NCI-H524 treated with DMSO at 0.1 percent for 48 hours (cell line): Measurements from ENCODE around the gene RRN3.
"Not testable (repeated sequence)": the region's sequence is repeated elsewhere in the genome, so short reads cannot be mapped to it uniquely, and the experiment has no call there.

Experiments used
- DNase-seq: peaks from one replicate; lab custom pipeline; 2025; lab: John Stamatoyannopoulos, UW

RRN3 gene

DNA sequence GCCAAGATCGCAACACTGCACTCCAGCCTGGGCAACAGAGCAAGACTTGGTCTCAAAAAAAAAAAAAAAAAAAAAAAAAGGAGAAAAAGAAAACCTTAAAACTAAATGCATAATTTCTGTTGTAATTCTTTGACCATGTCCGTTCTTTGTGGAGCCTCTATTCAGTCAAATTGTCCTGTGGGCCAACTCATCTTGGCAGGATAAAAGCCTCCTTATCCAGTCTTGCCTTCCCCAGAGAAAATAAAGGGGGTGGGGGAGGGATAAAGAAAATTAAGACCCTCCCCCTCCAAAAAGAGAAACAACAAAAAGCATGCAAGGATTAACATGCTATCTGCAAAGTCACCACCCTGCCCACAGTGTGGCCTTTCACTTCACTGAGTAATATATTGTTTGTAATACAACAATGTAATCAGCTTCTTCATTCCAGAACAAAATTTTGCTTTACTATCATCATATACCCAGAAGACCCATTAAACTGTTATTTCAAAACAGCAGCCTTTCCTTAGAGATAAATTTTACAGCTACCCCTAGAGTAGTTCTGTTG is 5.4 kb upstream of the RRN3 start:
- DNase-seq: not testable (repeated sequence)

DNA sequence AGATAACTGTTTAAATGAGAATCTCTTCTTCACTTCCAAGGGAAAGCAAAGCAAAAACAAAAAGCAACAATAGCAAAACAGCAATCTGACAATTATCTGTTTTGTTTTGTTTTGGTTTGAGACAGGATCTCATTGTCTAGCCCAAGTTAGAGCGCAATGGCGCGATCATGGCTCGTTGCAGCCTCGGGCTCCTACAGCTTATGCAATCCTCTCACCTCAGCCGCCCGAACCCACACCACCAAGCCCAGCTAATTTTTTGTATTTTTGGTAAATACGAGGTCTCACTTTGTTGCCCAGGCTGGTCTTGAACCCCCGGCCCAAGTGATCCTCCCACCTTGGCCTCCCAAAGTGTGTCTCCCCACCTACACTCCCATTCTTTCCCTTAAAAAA is 2.5 kb upstream of the RRN3 start:
- DNase-seq: not testable (repeated sequence)

DNA sequence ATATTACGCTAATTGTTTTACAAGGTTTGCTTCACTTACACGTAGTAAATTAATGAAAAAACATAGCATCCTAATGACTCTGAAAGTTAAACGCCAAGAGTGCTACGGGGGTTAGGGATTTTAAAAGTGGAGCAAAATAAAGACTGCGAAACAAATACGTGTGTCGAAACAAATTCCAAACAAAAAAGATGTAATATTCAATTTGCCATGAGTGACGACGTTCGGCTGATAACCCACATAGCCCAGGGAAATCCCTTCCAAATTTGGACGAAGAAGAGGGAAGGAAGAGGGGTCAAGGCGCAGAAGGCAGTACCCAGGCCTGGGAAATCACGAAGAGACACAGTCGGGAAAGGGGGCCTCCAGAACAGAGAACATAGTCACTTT is 509 bp downstream of the RRN3 start:
- DNase-seq: not testable (repeated sequence)

DNA sequence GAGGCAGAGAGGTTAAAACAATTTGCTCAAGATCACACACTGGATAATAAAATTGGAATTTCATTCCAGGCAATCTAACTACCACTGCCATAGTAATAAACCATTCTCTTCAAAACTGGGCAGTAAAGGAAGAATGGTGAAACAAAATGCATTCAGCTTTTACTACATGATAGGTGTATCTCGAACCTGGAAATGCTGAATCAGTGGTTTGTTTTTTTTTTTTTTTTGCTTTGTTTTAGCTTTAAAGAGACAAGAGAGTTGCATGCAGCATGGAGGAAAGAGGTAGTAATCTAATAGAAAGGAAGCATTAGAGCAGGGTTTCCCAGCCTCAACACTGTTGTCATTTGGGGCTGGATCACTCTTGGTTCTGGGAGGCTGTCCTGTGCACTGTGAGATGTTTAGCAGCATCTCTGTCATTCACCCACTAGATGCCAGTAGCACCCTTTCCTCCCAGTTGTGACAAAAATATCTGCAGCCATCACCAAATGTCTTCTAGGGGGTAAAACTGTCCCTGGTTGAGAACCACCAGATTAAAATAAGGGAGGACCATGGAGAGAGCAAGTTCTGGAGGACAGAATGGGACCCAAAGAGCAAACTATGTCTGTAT is 3.3 kb downstream of the RRN3 start:
- not testable (repeated sequence) for DNase-seq

DNA sequence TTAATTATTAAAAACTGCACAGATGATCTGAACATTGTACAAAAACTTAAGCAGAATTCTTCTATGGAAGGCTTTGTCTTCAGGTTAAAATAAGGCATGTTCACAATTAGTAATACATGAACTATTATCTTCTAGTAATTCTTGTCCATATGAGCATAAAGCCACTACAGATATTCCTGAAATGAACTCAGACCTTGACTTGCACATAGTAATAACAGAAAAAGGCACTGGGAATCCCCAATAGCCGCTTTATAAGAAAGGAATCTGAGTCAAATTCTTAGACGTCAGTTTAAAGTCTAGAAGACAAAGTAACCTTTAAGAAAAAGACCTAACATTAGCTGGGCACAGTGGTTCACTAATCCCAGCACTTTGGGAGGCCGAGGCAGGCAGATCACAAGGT is 11.3 kb downstream of the RRN3 start:
- DNase-seq: not testable (repeated sequence)

DNA sequence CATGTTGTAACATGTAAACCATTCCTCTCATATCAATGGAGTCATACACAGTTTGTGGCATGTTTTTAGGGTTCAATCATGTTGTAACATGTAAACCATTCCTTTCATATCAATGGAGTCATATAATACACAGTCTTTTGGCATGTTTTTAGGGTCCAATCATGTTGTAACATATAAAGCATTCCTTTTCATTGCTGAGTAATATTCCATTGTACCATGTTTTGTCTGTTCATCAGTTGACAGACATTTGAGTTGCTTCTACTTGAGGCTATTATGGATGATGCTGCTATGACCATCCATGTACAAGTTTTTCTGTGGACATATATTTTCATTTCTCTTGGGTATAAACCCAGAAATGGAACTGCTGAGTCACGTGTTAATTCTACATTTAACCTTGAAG is 13.2 kb downstream of the RRN3 start:
- not testable (repeated sequence) for DNase-seq

DNA sequence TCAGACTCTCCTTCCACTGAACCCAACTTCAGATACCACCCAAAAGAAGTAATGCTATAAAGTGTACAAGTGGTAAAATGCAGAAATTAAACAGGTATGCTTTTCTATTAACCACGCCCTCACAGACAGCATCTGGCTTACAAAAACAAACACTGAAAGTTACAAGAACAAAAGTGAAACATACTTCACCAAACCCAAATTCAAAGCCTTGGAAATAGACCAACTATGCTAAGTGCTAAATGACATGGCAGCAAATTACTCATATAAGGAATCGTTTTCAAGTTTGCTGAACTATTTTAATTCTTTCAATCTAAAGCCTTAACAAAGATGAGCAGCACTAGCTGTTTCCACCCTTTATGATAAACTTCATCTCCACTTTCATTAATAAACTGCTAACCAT is 17.9 kb downstream of the RRN3 start:
- DNase-seq: not testable (repeated sequence)

DNA sequence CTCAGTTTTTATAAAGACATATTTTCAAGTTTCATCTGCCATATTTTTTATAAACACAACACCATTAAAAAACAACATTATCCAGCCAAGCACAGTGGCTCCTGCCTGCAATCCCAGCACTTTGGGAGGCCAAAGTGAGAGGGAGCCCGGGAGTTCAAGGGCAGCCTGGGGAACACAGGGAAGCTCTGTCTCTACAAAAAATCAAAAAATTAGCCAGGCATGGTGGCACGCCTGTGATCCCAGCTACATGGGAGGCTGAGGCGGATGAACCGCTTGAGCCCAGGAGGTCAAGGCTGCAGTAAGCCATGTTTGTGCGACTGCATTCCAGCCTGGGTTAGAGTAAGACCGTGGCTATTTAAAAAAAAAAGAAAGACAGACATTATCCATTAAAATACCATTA is 21.0 kb downstream of the RRN3 start:
- no peak for DNase-seq

DNA sequence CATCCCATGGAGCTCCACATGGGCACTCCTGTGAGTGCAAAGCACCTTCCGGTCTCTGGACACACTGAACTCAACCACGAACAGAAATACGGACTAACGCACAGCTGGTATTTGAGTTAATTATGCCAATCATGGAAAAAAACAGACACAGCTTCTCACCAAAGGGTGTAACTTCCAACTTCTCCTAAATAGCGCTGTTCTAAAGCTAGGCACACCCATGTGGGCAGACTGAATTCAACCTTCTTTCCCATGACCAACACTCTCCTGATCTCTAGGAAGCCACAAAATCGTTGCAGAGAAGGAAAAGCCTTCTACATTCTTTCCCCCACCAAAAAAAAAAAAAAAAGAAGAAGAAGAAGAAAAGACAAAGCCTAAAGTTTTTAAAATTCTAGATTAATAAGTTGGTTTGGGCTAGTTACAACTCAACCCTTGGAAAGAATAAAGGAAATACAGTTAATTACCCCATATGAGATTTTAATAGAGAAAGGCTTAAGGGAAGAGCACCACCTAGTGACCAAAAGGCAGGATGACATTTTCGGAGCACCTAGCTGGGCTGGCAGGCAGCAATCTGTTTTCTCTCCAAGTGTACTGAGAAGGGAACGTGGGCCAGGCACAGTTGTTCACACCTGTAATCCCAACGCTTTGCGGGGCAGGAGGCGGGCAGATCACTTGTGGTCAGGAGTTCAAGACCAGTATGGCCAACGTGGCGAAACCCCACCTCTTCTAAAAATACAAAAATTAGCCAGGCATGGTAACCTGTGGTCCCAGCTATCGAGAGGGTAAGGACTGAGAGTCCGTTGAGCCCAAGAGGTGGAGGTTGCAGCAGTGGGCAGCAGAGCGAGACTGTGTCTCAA is 21.9 kb downstream of the RRN3 start:
- DNase-seq: not testable (repeated sequence)

DNA sequence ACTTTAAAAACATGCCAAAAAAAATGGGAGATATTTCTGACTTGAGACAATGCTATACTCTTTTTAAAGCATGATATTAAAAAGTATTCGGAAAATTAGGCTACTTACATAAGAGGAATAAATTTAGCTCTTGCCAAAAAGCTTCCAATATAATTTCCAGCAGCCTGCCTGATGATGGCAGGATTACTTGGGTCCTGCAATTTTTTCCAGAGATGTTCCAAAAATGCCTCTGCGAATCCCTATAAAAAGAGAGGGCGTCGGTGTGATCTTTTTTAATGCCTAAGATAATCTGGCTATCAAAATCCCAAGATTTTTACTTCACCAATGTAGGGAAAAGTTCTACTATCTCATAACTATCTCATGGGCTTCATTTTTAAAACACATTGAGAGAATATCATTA is 23.1 kb downstream of the RRN3 start:
- DNase-seq: not testable (repeated sequence)

DNA sequence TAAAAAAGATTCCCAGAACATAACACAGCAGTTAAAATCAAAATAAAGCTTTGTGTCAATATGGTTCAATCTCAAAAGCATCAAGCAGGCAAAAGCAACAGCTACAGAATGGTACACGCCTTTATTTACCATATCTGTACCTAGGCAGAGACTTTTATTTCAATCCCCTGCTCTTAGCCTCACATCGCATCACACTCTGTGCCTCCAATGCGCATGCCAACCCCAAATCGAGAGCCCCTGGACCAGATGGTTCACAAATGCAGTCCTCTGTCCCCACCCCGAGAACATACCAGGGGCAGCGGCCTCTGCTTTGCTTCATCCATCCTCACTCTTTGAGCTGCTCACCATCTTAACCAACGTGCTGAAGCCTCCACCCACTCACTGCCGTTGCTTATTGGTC is 27.4 kb downstream of the RRN3 start:
- not testable (repeated sequence) for DNase-seq

DNA sequence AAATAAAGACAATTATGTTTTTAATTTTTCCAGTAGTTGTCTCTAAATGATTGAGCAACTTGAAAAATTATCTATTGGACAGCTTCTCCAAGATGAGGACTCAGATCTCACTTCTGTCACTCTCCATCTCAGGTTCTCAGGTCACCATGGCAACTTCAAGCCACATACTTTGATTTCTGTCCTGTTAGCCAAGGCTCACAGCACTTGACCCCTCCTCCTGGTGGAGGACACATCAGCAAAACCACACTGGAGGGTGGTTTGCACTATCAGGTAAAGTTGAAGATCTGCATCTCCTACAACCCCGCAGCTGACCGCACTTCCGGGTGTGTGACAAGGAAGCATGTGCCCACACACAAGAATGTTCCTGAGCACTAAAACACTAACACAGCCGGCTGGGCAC is 28.1 kb downstream of the RRN3 start:
- not testable (repeated sequence) for DNase-seq

DNA sequence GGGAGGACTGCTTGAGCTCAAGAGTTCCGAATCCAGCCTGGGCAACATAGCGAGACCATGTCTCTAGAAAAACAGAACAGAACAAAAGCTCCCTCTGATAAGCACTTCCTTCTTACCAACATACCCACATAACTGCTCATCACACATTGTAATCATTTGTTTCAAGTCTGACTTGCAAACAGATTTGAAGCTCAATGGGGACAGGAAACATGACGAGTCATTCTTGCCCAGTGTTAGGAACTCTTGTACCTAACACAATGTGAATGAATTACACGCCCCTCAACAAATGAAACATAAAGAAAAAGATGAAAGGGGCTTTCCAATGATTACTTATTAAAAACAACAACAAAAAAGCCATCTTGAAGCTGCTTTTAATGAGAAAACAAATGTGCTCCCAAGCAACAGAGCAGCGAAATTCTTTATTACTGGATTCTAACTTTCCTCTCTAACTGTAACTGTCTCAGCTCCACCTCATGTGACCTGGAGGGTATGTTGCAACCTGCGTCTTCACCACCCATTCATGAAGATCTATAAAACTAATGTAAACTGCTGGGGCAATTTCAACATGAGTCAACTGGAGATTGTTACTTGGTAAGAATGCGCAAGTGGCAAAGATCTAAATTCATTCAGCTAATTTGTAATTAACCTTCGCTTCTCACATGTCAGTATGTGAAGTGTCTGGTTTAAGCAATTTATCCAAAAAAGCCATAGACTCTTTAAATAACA is 31.8 kb downstream of the RRN3 start:
- DNase-seq: not testable (repeated sequence)

DNA sequence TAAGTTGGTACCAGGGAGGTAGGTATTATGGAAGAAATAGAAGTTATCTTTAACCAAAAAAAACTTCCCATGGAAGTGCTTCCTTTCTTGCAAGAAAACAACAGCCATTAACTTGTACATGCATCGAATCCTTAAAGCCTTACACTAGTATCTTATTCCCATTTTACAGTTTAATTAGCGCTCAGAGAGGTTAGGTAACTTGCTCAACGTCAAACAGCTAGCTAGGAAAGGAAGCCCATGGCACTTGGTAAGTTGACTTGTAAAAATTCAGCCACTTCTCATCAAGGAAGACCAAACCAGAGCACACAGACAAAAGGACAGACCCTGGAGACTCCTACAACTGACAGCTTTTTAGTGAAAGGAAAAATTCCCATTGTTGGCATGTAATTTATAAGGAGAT is 34.7 kb downstream of the RRN3 start:
- no peak for DNase-seq

DNA sequence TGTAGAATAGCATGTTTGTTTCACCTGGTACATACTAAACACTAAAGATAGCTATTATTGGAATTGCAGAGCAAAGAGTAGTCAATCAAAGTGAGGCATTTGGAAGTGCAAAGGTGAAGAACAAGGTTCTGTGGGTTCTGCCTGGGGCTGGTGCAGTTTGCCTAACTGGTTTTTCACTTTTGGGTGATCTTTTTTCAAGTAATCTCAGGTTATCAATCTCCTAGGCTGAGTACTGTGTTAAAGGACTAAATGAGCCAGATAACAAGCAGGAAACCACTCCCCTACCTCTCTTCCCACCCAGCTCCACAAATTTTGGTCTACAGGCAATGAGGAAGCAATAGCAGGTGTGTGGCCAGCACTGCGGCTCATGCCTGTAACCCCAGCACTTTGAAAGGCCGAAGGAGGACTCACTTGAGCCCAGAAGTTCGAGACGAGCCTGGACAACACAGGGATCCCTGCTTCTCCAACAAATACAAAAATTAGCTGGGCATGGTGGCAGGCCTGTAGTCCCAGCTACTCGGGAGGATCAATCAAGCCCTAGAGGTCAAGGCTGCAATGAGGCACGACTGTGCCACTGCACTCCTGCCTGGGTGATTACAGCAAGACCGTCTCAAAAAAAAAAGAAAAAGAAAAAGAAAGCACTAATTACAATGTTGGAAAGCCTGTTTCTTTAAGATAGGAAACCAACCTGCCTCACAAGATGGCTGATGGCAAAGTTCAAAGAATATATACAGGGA is 36.2 kb downstream of the RRN3 start:
- no peak for DNase-seq

DNA sequence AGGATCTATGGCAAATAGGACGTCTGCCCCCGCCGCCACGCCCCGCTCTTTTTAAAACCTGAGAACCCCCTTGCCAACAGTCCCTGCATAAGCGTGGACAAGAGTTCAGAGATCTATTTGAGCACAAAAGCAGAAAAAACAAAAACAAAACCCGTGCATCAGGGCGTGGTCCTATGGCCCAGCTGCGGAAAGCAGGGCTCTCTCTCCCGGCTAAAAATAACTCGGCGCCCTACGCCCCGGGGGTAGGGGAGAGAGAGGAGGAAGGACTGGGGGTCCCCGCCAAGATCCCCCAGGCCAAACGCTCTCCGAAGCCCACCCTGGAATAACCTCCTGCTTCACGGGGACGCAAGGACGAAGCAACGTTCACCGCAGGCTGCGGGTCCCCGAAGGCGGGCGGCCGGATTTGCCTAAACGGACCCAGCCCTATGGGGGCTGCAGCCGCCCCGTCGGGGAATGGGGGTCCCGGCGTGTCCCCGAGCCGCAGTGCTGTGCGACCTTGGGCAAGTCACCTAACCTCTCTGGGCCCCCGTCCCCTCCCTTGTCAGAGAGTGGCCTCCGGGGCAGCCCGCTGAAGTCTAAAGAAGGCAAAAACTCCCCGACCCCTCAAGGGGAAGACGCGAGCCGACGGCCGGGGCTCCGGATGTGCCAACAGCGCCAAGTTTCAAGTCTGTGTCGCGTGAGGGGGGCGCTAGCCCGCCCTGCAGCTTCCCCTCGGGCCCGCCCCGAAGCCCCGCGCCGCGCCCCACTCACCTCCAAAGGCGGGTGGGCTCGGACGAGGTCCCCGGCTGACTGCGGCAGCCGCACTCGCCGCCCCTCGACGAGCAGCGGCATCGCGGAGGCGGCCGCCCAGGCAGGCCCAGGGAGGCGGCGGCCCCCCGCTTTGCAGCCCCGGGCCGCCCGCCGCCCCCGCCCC is 38.7 kb downstream of the RRN3 start:
- no peak for DNase-seq

DNA sequence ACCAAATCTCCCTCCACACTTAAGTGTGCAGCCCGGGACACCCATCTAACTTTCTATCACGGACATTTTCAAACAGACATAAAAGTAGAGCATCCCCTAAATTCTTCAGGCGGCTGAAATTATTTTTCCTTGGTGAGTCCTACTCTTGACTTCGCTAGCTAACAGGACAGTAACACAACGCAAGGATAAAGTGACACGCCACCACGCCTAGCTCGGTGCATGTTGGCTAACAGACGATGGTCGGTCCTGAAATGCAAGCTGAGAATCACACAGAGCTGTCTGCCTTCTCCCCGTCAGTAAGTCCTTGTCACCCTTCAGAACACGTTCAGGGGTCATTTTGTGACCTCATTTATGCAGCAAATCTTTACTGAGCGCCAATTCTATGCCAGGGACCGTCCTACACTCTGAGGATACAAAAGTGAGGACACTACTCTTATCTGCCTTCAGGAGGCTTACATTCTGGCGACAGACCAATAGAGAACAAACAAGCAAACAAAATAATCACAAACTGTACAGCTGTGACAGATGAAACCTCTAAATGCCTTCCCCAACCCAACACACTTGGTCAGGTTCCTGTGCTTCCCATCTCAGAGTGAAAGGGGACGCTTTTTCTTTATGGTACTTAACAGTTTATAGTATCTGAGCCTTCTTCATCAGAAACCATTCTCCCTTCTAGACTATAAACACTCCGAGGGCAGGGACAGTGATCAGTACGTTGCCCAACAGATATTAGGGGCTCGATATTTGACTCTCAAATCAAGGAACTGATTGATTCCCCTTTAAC is 39.5 kb downstream of the RRN3 start:
- no peak for DNase-seq

DNA sequence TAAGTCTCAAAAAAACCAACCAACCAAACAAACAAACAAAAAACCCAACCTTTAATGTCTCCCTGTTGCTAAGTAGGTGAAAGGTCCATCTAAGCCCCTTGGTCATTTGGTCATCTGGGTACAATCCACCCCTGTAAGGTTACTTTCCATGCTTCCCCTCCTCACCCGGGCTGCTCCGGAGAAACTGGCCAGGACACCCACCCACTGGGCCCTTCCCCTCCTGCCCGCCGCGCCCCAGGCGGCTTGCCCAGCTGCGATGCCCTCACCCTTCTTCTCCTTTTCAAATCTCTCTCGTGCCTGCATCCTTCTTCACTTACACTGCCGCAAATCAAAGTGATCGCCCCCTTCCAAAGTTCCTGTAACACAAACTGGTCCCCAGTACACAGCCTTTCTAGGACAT is 40.2 kb downstream of the RRN3 start:
- no peak for DNase-seq

DNA sequence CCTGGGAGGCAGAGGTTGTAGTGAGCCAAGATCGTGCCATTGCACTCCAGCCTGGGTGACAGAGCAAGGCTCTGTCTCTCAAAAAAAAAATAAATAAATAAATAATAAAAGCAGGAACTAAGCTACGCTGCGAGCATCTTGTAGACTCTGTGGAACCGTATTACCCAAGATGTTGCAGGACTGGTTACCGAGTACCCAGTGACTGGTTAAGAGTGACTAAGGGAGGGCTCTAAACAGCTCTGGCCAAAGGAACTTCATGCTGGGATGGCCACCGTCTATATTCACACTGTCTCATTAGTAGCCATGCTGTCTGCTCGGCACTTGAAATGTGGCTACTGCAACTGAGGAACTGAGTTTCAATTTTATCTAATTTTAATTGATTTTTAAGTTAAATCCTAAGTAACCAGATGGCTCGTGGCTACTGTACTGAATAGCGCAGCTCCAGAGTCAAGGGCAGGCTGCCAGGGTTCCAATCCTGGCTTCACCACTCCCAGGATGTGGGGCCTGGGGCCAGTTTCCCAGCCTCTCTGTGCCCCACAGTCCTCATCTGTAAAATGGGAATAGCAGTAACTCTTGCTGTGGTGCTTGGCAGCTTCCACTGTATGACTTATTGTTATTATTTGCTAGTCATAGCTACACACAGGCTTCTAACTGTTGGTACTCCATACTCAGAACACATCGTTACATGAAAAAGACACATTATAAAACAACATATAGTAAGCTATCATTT is 41.2 kb downstream of the RRN3 start:
- no peak for DNase-seq
